NCI-H510A (cell line): ENCODE data around the gene MAPK8IP3.

Source experiments
- DNase-seq: peaks from one replicate; lab custom pipeline; 2025; lab: John Stamatoyannopoulos, UW

Gene MAPK8IP3

DNA sequence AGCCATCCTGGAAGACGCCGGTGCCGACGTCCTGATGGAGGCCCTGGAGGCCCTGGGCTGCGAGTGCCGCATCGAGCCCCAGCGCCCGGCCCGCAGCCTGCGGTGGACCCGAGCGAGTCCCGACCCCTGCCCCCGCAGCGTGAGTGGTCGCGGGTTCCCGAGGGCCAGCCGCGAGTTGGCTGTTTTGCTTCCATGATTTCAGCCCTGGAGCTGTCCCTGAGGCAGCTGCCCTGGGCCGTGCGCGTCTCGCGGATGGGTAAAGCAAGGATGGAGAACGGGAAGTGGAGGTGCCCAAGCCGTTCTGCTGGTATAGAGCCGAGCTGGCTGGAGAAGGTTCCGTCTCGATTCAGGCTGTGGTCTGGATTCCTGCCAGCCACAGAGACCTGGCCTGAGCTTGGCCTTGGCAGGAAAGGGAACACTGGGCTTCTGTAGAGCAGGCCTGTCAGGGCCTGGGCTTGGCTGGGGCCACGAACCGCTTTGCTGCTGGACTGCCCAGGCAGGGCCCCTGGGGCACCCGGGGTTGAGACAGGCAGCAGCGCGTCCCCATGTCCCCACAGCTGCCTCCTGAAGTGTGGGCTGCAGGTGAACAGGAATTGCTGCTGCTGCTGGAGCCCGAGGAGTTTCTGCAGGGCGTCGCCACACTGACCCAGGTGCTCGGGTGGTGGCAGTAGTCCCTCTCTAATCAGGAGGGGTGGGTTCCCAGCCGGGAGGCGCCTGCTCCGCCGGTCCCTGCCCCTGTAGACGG is 67.9 kb downstream of the MAPK8IP3 start:
- no peak for DNase-seq

DNA sequence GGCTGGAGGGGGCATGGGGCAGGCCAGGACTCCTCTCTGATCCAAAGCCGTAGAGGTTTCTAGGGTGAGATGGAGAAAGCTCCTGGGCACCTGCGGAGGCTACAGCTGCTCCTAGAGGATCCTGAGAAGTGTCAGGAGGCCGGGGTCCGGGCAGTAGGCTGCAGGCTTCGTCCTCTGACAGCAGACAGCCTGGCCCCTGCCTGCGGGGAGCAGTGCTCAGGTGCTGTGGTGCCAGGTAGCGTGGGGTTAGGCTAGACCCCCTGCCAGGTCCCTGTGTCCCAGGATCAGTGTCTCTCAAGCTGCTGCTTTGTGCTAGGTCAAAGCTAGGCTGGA is 68.4 kb downstream of the MAPK8IP3 start:
- no peak for DNase-seq

DNA sequence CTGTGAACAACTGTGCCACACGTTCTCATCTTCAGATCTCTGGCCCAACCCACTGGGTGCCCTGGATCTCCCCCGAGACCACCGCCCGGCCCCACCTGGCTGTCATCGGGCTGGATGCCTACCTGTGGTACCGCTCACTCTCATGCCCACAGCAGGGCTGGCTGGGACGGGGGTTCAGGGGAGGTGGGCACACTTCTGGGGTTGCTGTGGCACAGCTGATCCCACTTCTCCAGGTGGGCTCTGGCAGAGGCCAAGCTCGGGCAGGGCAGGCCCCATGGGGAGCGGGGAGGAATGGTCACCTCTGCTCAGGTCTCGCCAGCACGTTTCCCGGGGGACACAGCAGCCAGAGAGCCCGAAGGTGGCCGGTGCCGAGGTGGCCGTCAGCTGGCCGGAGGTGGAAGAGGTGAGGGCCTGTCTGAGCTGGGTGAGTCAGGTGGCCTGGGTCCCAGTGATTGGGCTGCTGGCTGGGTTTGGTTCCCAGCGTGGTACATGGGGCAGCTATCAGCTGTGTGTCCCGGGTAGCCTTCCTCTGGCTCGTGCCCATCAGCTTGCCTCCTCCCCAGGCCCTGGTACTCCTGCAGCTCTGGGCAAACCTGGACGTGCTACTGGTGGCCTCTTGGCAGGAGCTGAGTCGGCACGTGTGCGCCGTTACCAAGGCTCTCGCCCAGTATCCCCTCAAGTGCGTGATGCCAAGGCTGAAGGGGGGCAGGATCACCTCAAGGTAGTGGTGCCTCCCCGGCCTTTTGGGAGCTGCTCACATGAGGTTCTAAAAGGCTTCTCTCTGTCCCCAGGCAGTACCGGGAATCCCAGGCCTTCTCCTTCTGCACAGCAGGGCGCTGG is 69.2 kb downstream of the MAPK8IP3 start:
- no peak for DNase-seq

- DNase-seq, result no peak
These were observed 70.1 kb downstream of the MAPK8IP3 start for GRCh38 chr16:1775846-1776671.

GRCh38 chr16:1776672-1776955 is 70.6 kb downstream of the MAPK8IP3 start:
- no peak for DNase-seq

GRCh38 chr16:1776991-1777374 is 71.0 kb downstream of the MAPK8IP3 start:
- no peak for DNase-seq

- DNase-seq, result no peak
These were observed 71.6 kb downstream of the MAPK8IP3 start for GRCh38 chr16:1777375-1778199.

GRCh38 chr16:1778200-1779179 is 72.5 kb downstream of the MAPK8IP3 start:
- no peak for DNase-seq

DNA sequence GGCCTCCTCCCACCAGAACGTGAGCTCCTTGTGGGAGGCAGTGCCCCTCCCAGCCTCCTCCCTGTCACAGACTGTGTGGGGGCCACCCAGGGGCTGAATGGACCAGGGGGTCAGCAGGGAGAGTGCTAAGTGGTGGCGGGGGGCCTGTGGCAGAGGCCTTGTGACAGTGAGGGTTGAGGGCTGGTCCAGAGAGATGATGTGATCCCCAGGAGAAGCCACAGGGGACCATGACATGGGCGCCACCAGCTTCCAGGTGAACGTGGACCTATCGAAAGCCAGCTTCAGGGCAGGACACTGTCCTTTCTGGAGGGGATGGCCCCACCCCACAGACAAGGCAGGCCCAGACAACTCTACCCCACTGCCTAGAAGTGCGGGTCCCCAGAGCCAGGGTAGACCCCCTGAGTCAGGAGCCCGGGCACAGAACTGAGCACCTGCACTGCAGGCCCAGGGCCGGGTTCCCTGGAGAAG is 73.3 kb downstream of the MAPK8IP3 start:
- no peak for DNase-seq

GRCh38 chr16:1779741-1780676 is 74.0 kb downstream of the MAPK8IP3 start:
- no peak for DNase-seq

- no peak for DNase-seq
These were observed 74.7 kb downstream of the MAPK8IP3 start for GRCh38 chr16:1780677-1781072.

- DNase-seq, result no peak
These were observed 75.3 kb downstream of the MAPK8IP3 start for GRCh38 chr16:1781254-1781653.

- DNase-seq, result no peak
These were observed 75.9 kb downstream of the MAPK8IP3 start for GRCh38 chr16:1781758-1782407.

DNA sequence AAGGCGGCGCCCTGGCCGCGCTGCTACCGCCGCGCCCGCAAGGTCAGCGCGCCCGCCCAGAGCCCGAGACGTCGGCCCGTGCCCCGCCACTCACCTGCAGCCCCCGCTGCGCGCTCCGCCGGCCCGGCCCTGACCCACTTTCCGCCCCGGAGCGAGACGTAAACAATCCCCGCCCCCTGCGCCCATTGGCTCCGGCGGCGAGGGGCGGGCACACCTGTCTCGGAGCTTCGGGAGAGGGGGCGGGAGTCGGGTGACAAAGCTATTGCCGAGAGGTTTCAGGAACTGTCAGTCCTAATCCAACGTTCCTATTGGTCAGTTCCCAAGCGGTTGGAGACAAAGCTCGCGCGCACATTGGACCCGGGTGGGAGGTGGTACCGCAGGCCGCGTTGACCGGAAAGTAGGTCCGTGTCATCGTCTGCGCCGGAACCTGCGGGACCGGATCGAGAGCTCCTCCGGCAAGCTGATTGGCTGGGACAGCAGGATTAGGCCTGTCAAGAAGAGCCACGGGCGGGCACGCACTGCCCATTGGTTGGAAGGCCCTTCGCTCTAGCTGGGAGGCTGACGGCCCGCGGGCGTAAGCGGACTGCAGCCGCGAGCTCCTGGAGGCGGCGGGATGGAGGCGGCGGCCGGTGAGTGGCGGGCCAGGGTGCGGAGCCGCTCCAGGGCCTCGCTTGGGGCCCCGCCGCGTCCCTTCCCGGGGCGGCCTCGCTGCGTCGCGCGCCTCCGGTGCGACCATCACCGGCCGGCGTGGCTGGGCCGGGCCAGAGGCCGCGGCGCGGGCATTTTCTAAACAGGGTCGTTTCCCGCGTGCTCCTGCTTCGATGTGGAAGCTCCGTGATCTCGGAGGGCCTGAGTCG is 76.6 kb downstream of the MAPK8IP3 start, which contains the start of the genes NUBP2 and SPSB3:
Gene NUBP2 (plus strand): TSS at position 553 of the 857 bp plus-strand sequence. CDS start 61 bp downstream, at position 614.
Gene SPSB3 (minus strand): TSS at position 164 of the 857 bp plus-strand sequence. CDS start 1,088 bp downstream, outside the sequence.
- peak; percentile 96 for DNase-seq

DNA sequence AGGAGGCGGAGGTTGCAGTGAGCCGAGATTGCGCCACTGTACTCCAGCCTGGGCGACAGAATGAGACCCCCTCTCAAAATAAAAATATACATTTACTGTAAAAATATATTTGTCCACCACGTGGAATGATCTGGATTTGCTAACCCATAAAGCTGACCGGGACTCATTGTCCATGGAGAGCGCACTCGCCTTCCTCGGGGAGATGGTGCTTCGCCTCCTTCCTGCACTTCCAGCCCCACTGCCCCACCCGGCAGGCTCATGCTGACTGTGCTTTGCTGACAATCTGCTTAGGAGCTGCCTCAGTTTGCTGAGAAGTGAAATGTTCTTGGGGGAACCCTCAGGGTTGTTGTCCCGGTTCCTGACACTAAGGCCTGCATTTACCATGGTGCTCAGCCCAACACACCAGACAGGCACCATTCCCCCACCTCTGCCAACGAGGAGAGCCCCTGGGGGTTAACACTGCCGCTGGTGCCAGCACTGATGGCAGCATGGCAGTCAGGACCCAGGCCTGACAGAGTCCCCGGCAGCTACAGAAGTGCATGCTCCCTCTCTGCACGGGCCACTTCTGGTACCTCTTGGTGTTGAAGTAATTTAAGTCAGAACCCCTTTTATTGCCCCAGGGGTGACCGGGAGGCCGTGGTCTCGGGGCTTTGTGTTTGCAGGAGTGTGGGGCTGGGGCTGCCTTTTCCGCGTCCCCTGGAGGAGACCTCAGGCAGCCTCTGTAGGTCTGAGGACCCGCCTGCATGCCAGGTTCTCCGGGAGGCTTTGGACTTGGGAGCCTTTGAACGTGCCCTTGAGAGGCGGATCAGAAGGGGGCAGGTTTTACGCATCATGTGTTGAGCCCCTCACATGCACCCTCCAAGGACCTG is 79.2 kb downstream of the MAPK8IP3 start:
- no peak for DNase-seq

DNA sequence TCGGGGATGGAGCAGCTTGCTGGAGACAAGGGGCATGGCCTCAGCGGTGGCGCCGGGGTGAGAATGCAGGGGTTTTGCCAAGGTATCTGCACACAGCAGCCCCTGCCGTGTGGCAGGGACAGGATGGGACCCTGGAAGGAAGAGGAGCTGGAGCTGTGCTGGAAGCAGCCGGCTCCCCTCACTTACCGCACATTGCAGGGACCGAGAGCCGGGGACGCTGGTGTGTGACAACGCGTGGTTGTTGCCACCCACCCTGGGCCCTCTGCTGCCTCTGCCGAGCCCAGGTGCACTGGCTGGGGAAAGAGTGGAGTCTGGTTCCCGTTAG is 79.8 kb downstream of the MAPK8IP3 start:
- no peak for DNase-seq
